Lower leg skin (tissue), 3 donors: ENCODE measurements around the gene NFIX.

ENCODE experiments used
- CTCF ChIP-seq, 3 donors: fragments of 450-650 bp; IDR thresholded peaks; one replicate each; pipeline ENCODE4 v1.5.1; 2016; ENCODE audit warnings: antibody characterized with exemption in 3 of 3, mild to moderate bottlenecking in 3 of 3, moderate library complexity in 2 of 3
- POLR2A ChIP-seq, 2 donors: fragments of 450-650 bp; IDR thresholded peaks; one replicate each; pipeline ENCODE4 v1.6.1; 2016 to 2017; ENCODE audit warnings: antibody characterized with exemption in 2 of 2, mild to moderate bottlenecking in 1 of 2, moderate library complexity in 1 of 2

GRCh38 chr19:13086341-13086740, 91.1 kb downstream of the NFIX start:
- TF ChIP-seq CTCF (IDR thresholded peaks at IDR 0.05) (no peak), POLR2A (IDR thresholded peaks at IDR 0.05) (no peak)
